ENCODE data around the gene OSBPL6. TPM values are rescaled to one million over a fixed set of nuclear protein-coding genes. Genes with fewer than 3 reads are reported as not detected.

The OSBPL6 gene
- total and polyA plus RNA-seq, 10 donors, result 0.13 to 2.2 (median 1.4) TPM

- intact Hi-C loops (cut with DNase I; ENCODE audit: low total_unique reads), result no loop called here
- WGBS, 5 donors, result 85 to 96% (median 91%) methylated on average over 7 of the region's 7 CpGs
- Histone ChIP-seq H3K4me3 (no peak overlapping the region), H3K9me3 (no peaks in the 10 kb centered on the region), H3K27me3 (replicated peaks in 1 of 7) (no peaks in the 10 kb centered on the region), H3K36me3 (no peaks in the 10 kb centered on the region), H3K27ac (no peak overlapping the region), H3K4me1 (no peaks in the 10 kb centered on the region)
- DNase-seq, result no peak
- TF ChIP-seq CTCF (IDR thresholded peaks at IDR 0.05 in 8 of 11, conservative IDR thresholded peaks at IDR 0.05 in 3 of 11) (no peak), POLR2A (IDR thresholded peaks at IDR 0.05) (no peak), POLR2AphosphoS5 (IDR thresholded peaks at IDR 0.05) (no peak)
Observed at GRCh38 chr2:178388287-178388686, 194.0 kb downstream of the OSBPL6 start.

- no peaks in the 10 kb centered on the region for H3K4me1 ChIP-seq
- H3K9me3 ChIP-seq, result no peaks in the 10 kb centered on the region
- no peak overlapping the region for H3K27ac ChIP-seq
- no peak for DNase-seq
- intact Hi-C loops (cut with DNase I; ENCODE audit: low total_unique reads), result no loop called here
- no peaks in the 10 kb centered on the region for H3K36me3 ChIP-seq
- no peak overlapping the region for H3K4me3 ChIP-seq
- TF ChIP-seq CTCF (IDR thresholded peaks at IDR 0.05 in 8 of 11, conservative IDR thresholded peaks at IDR 0.05 in 3 of 11), result no peak
- no peak for TF ChIP-seq POLR2A (IDR thresholded peaks at IDR 0.05)
- no peak for TF ChIP-seq POLR2AphosphoS5 (IDR thresholded peaks at IDR 0.05)
- WGBS, 5 donors, result 90 to 95% (median 94%) methylated on average over 4 of the region's 4 CpGs
- H3K27me3 ChIP-seq (replicated peaks in 1 of 7), result no peaks in the 10 kb centered on the region
Observed at GRCh38 chr2:178391701-178392100, 197.4 kb downstream of the OSBPL6 start.

- Histone ChIP-seq H3K27me3 (replicated peaks in 1 of 7) (no peaks in the 10 kb centered on the region), H3K27ac (no peak overlapping the region), H3K9me3 (no peaks in the 10 kb centered on the region), H3K36me3 (no peaks in the 10 kb centered on the region), H3K4me1 (no peaks in the 10 kb centered on the region), H3K4me3 (no peak overlapping the region)
- WGBS, 5 donors, result 90 to 97% (median 94%) methylated on average over 3 of the region's 3 CpGs
- no peak for DNase-seq
- intact Hi-C loops (cut with DNase I; ENCODE audit: low total_unique reads), result no loop called here
- no peak for TF ChIP-seq CTCF (IDR thresholded peaks at IDR 0.05 in 8 of 11, conservative IDR thresholded peaks at IDR 0.05 in 3 of 11)
- TF ChIP-seq POLR2A (IDR thresholded peaks at IDR 0.05), result no peak
- no peak for TF ChIP-seq POLR2AphosphoS5 (IDR thresholded peaks at IDR 0.05)
Observed at GRCh38 chr2:178392215-178392614, 197.9 kb downstream of the OSBPL6 start.

GRCh38 chr2:178394859-178395258 is 200.5 kb downstream of the OSBPL6 start:
- Histone ChIP-seq H3K4me3 (no peak overlapping the region), H3K4me1 (no peaks in the 10 kb centered on the region), H3K36me3 (no peaks in the 10 kb centered on the region), H3K27me3 (replicated peaks in 1 of 7) (no peaks in the 10 kb centered on the region), H3K9me3 (no peaks in the 10 kb centered on the region), H3K27ac (no peak overlapping the region)
- intact Hi-C loops (cut with DNase I; ENCODE audit: low total_unique reads), result no loop called here
- no peak for DNase-seq
- TF ChIP-seq POLR2A (IDR thresholded peaks at IDR 0.05) (no peak), POLR2AphosphoS5 (IDR thresholded peaks at IDR 0.05) (no peak), CTCF (IDR thresholded peaks at IDR 0.05 in 8 of 11, conservative IDR thresholded peaks at IDR 0.05 in 3 of 11) (no peak)
